Liver (tissue), 3 donors: ENCODE data around the gene TCEA3.

Experiments used
- FOXA1 ChIP-seq: IDR thresholded peaks from 2 replicates; pipeline ENCODE4 v1.6.1; 2016; ENCODE audit warnings: antibody characterized with exemption
- FOXA2 ChIP-seq: IDR thresholded peaks from 2 replicates; pipeline ENCODE4 v1.6.1; 2016; ENCODE audit warnings: antibody characterized with exemption
- GABPA ChIP-seq, 2 donors: IDR thresholded peaks in 1 of 2; conservative IDR thresholded peaks in 1 of 2; 2 replicates each; pipeline ENCODE4 v1.6.1; 2016; ENCODE audit warnings: antibody characterized with exemption in 2 of 2, mild to moderate bottlenecking in 1 of 2, moderate library complexity in 1 of 2
- JUND ChIP-seq, 2 donors: IDR thresholded peaks; 2 replicates each; pipeline ENCODE4 v1.6.1; 2016; ENCODE audit warnings: antibody characterized with exemption in 2 of 2
- NR2F2 ChIP-seq: IDR thresholded peaks from 2 replicates; pipeline ENCODE4 v1.6.1; 2016; ENCODE audit warnings: antibody characterized with exemption
- RAD21 ChIP-seq, 2 donors: IDR thresholded peaks; 2 replicates each; pipeline ENCODE4 v1.6.1; 2016; ENCODE audit warnings: antibody characterized with exemption in 2 of 2, mild to moderate bottlenecking in 2 of 2
- REST ChIP-seq: IDR thresholded peaks from 2 replicates; pipeline ENCODE4 v1.6.1; 2016; ENCODE audit warnings: antibody characterized with exemption, mild to moderate bottlenecking
- RXRA ChIP-seq, 2 donors: IDR thresholded peaks; 2 replicates each; pipeline ENCODE4 v1.6.1; 2017 to 2018; ENCODE audit warnings: antibody characterized with exemption in 2 of 2, mild to moderate bottlenecking in 1 of 2
- SP1 ChIP-seq: IDR thresholded peaks from 2 replicates; pipeline ENCODE4 v1.6.1; 2018; ENCODE audit warnings: antibody characterized with exemption, mild to moderate bottlenecking
- TAF1 ChIP-seq: conservative IDR thresholded peaks from 2 replicates; pipeline ENCODE4 v1.6.1; 2016; ENCODE audit warnings: antibody characterized with exemption, mild to moderate bottlenecking
- YY1 ChIP-seq: IDR thresholded peaks from 2 replicates; pipeline ENCODE4 v1.6.1; 2016; ENCODE audit warnings: antibody characterized with exemption, mild to moderate bottlenecking
- TF ChIP-seq, protein P1 (sequence below): fragments of 150-350 bp; IDR thresholded peaks from 2 replicates; pipeline ENCODE4 v1.5.1; 2017; ENCODE audit warnings: improper control_type of control experiment, low read depth, low read length; ENCODE audit not compliant: missing input control
- TF ChIP-seq, protein P2 (sequence below): IDR thresholded peaks from 2 replicates; pipeline ENCODE4 v1.6.1; 2016; ENCODE audit warnings: antibody characterized with exemption
- TF ChIP-seq, protein P3 (sequence below): IDR thresholded peaks from 2 replicates; pipeline ENCODE4 v1.6.1; 2016; ENCODE audit warnings: antibody characterized with exemption
- donor health status: healthy.
- donor health status: healthy.

DNA sequence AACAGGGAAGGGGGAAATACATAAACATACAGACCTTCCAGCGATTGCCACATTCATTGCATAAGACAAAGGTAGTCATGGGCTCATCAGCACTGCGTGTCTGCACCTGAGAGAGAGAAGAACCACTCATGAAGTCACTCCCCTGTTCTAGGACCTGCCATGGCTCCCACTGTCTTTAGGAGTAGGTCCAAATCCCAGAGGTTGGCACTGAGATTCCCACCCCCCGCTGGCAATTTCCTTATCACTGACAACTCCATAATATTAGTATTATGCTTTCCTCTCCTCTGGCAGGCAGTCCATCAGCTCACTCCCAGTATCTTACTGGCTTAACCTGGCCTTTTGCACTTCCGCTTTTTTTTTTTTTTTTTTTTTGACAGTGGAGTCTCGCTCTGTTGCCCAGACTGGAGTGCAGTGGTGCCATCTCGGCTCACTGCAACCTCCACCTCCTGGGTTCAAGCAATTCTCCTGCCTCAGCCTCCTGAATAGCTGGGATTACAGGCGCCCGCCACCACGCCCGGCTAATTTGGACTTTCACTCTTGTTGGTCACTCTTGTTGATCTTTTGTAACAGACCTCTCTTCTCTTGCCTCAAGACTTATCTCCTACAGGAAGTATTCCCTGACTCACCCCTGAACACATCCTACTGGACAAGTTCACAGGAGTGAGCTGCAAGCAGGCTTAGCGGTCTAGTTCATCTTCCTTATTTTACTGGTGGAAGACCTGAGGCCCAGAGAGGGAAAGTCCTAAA is 40.1 kb downstream of the TCEA3 start:
- TF ChIP-seq, protein P1, sequence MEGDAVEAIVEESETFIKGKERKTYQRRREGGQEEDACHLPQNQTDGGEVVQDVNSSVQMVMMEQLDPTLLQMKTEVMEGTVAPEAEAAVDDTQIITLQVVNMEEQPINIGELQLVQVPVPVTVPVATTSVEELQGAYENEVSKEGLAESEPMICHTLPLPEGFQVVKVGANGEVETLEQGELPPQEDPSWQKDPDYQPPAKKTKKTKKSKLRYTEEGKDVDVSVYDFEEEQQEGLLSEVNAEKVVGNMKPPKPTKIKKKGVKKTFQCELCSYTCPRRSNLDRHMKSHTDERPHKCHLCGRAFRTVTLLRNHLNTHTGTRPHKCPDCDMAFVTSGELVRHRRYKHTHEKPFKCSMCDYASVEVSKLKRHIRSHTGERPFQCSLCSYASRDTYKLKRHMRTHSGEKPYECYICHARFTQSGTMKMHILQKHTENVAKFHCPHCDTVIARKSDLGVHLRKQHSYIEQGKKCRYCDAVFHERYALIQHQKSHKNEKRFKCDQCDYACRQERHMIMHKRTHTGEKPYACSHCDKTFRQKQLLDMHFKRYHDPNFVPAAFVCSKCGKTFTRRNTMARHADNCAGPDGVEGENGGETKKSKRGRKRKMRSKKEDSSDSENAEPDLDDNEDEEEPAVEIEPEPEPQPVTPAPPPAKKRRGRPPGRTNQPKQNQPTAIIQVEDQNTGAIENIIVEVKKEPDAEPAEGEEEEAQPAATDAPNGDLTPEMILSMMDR, result no peak
- TF ChIP-seq TAF1 (no peak), RXRA (IDR thresholded peaks at IDR 0.05) (no peak), REST (no peak), NR2F2 (no peak), FOXA1 (no peak), RAD21 (IDR thresholded peaks at IDR 0.05) (no peak), YY1 (no peak), SP1 (no peak), GABPA (IDR thresholded peaks at IDR 0.05 in 1 of 2, conservative IDR thresholded peaks at IDR 0.05 in 1 of 2) (no peak), JUND (IDR thresholded peaks at IDR 0.05) (no peak), FOXA2 (no peak)
- TF ChIP-seq, protein P2, sequence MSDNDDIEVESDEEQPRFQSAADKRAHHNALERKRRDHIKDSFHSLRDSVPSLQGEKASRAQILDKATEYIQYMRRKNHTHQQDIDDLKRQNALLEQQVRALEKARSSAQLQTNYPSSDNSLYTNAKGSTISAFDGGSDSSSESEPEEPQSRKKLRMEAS, result no peak
- TF ChIP-seq, protein P3, sequence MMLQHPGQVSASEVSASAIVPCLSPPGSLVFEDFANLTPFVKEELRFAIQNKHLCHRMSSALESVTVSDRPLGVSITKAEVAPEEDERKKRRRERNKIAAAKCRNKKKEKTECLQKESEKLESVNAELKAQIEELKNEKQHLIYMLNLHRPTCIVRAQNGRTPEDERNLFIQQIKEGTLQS, result no peak
